ENCODE data around the gene TMEM258.

GRCh38 chr11:61756147-61756451 is 36.3 kb downstream of the TMEM258 start:
- TF ChIP-seq CTCF (IDR thresholded peaks at IDR 0.05) (no peak), EZH2 (IDR thresholded peaks at IDR 0.05; ENCODE audit: borderline replicate concordance, insufficient read depth, low read depth, low read length, poor library complexity, severe bottlenecking) (no peak)
